ENCODE results near the gene GORASP2. TPM values are rescaled to one million over a fixed set of nuclear protein-coding genes. Genes with fewer than 3 reads are reported as not detected.
"Not testable (repeated sequence)": the region's sequence is repeated elsewhere in the genome, so short reads cannot be mapped to it uniquely, and the experiment has no call there.

Gene GORASP2
- total RNA-seq, 1 experiment from 2014 or later: 89.3 TPM

GRCh38 chr2:170917219-170917913 is 11.7 kb upstream of the GORASP2 start:
- intact Hi-C loops (cut with micrococcal nuclease; ENCODE audit: unreplicated experiment): no loop called here
- DNase-seq (ENCODE audit: low spot score): no peak
- Histone ChIP-seq H3K27ac (ENCODE audit: low read depth, low read length, poor library complexity, severe bottlenecking) (no peak overlapping the region), H3K4me1 (ENCODE audit: insufficient read depth, low read length, poor library complexity, severe bottlenecking) (no peaks in the 10 kb centered on the region), H3K4me3 (ENCODE audit: low read depth, low read length, poor library complexity, severe bottlenecking) (no peak overlapping the region), H3K9me3 (ENCODE audit: low read depth, low read length, poor library complexity, severe bottlenecking) (peaks cover 16% of the 10 kb centered on the region), H3K27me3 (replicated peaks; ENCODE audit: insufficient read depth, low read depth, low read length, poor library complexity) (no peaks in the 10 kb centered on the region), H3K36me3 (ENCODE audit: insufficient read depth, low read length, poor library complexity, severe bottlenecking) (no peaks in the 10 kb centered on the region)
- TF ChIP-seq CTCF (conservative IDR thresholded peaks at IDR 0.05; ENCODE audit: low read depth, low read length) (no peak), EZH2 (IDR thresholded peaks at IDR 0.05; ENCODE audit: borderline replicate concordance, low read depth, low read length, poor library complexity, severe bottlenecking) (no peak)
- CTCF ChIA-PET: no interaction called here
- POLR2A ChIA-PET (ENCODE audit: low non-redundant PET): interaction anchor here (0.6 kb wide), 1 partner anchor 9 kb away, joined by 12 read pairs; no protein-coding TSS in a partner anchor
- no TSS peak for BruUV-seq (replicated peaks)

GRCh38 chr2:170917957-170918356 is 11.1 kb upstream of the GORASP2 start:
- peak; percentile 52 for DNase-seq (ENCODE audit: low spot score)
- H3K36me3 ChIP-seq (ENCODE audit: insufficient read depth, low read length, poor library complexity, severe bottlenecking): no peaks in the 10 kb centered on the region
- ChIA-PET CTCF (no interaction called here), POLR2A (ENCODE audit: low non-redundant PET) (interaction anchor here (0.6 kb wide), 1 partner anchor 9 kb away, joined by 12 read pairs; no protein-coding TSS in a partner anchor)
- H3K27ac ChIP-seq (ENCODE audit: low read depth, low read length, poor library complexity, severe bottlenecking): no peak overlapping the region
- no TSS peak for BruUV-seq (replicated peaks)
- H3K9me3 ChIP-seq (ENCODE audit: low read depth, low read length, poor library complexity, severe bottlenecking): peaks cover 12% of the 10 kb centered on the region
- H3K4me1 ChIP-seq (ENCODE audit: insufficient read depth, low read length, poor library complexity, severe bottlenecking): no peaks in the 10 kb centered on the region
- TF ChIP-seq EZH2 (IDR thresholded peaks at IDR 0.05; ENCODE audit: borderline replicate concordance, low read depth, low read length, poor library complexity, severe bottlenecking) (no peak), CTCF (conservative IDR thresholded peaks at IDR 0.05; ENCODE audit: low read depth, low read length) (no peak)
- H3K27me3 ChIP-seq (replicated peaks; ENCODE audit: insufficient read depth, low read depth, low read length, poor library complexity): no peaks in the 10 kb centered on the region
- no peak overlapping the region for H3K4me3 ChIP-seq (ENCODE audit: low read depth, low read length, poor library complexity, severe bottlenecking)
- intact Hi-C loops (cut with micrococcal nuclease; ENCODE audit: unreplicated experiment): no loop called here

- POLR2A ChIA-PET (ENCODE audit: low non-redundant PET); H3K27me3 ChIP-seq (replicated peaks; ENCODE audit: insufficient read depth, low read depth, low read length, poor library complexity); H3K36me3 ChIP-seq (ENCODE audit: insufficient read depth, low read length, poor library complexity, severe bottlenecking); BruUV-seq (replicated peaks); H3K4me3 ChIP-seq (ENCODE audit: low read depth, low read length, poor library complexity, severe bottlenecking); intact Hi-C loops (cut with micrococcal nuclease; ENCODE audit: unreplicated experiment); DNase-seq (ENCODE audit: low spot score); CTCF ChIA-PET; H3K27ac ChIP-seq (ENCODE audit: low read depth, low read length, poor library complexity, severe bottlenecking); H3K4me1 ChIP-seq (ENCODE audit: insufficient read depth, low read length, poor library complexity, severe bottlenecking): not testable (repeated sequence)
- H3K9me3 ChIP-seq (ENCODE audit: low read depth, low read length, poor library complexity, severe bottlenecking): peaks cover 24% of the 10 kb centered on the region
Observed at GRCh38 chr2:170921873-170922272, 7.2 kb upstream of the GORASP2 start.

All from A673 (cell line).